AG04450 (cell line): Measurements from ENCODE around the gene FCGR3A. TPM values are rescaled to one million over a fixed set of nuclear protein-coding genes. Genes with fewer than 3 reads are reported as not detected.
"Not testable (repeated sequence)": the region's sequence is repeated elsewhere in the genome, so short reads cannot be mapped to it uniquely, and the experiment has no call there.

Experiments used
- CTCF ChIA-PET: fragments of 300-600, 350-600 bp; formaldehyde crosslinking; extraction: SDS; loops from one replicate; lab custom pipeline; 2022; ENCODE audit warnings: antibody characterized with exemption, inconsistent platforms; lab: Charles Lee
- POLR2A ChIA-PET: fragments of 350-600 bp; formaldehyde crosslinking; extraction: SDS; loops from one replicate; lab custom pipeline; 2021; ENCODE audit warnings: antibody characterized with exemption, inconsistent platforms; lab: Yijun Ruan, JAX
- DNase-seq: peaks from one replicate; pipeline ENCODE4 v3.0.0-alpha.2; 2011; ENCODE audit warnings: low read depth, low spot score
- H3K27ac ChIP-seq: one replicate; pipeline ENCODE4 v1.5.1; 2012; ENCODE audit warnings: low read depth, low read length, control low read depth
- H3K27me3 ChIP-seq: one replicate; pipeline ENCODE4 v1.6.0; 2012; ENCODE audit warnings: low read length; ENCODE audit not compliant: control insufficient read depth, insufficient read depth
- H3K4me3 ChIP-seq: 2 replicates; pipeline ENCODE4 v1.5.1; 2011; ENCODE audit warnings: mild to moderate bottlenecking, low read depth, low read length, control low read depth
- H3K9me3 ChIP-seq: 2 replicates; pipeline ENCODE4 v1.5.1; 2012; ENCODE audit warnings: low read length; ENCODE audit not compliant: control insufficient read depth, insufficient read depth
- polyA minus RNA-seq: library from RNA; depleted of rRNA, polyadenylated mRNA; stranded (reverse); fragments of >200 nt; gene quantifications from 2 replicates; pipeline ENCODE4 v1.2.3, GENCODE V29; 2011; rRNA and poly(A)+ RNA removed
- polyA plus RNA-seq: library from polyadenylated mRNA; depleted of rRNA; stranded (reverse); fragments of >200 nt; gene quantifications from 2 replicates; pipeline ENCODE4 v1.2.3, GENCODE V29; 2011; rRNA removed
- TF ChIP-seq, protein P1 (sequence below): IDR thresholded peaks from 2 replicates; pipeline ENCODE4 v1.5.1; 2011; ENCODE audit warnings: low read depth, low read length, control low read depth, inconsistent platforms

The FCGR3A gene
- polyA plus RNA-seq, result not detected in 2 replicates
- not detected in 2 replicates for polyA minus RNA-seq

DNA sequence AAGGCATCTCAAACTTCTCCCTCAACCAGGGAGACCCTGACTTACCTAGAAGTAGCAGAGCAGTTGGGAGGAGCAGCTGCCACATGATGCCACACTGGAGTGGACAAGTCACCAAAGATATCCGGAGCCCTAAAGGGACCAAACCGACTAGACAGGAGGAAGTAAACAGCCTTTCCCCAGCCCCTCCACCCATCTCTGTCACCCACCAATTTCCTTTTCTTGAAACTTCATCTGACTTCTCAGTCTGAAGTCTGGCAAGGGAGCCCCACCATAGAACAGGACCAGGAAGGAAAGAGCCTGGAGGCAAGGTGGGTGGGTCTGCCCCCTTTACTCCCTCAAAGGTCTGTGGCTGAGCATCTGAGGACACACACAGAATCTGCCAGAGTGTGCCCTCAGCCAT is at the start of gene FCGR3A:
TSS of gene FCGR3A (minus strand) at position 167 of the 400 bp plus-strand sequence. CDS start at position 85, 82 bp downstream.
- Histone ChIP-seq H3K4me3 (no peak within 1 kb of the TSS), H3K27me3 (peaks cover 3% of the 10 kb centered on the region), H3K27ac (no peak within 1 kb of the TSS), H3K9me3 (no peaks in the 10 kb centered on the region)
- CTCF ChIA-PET, result no interaction called here
- TF ChIP-seq, protein P1, sequence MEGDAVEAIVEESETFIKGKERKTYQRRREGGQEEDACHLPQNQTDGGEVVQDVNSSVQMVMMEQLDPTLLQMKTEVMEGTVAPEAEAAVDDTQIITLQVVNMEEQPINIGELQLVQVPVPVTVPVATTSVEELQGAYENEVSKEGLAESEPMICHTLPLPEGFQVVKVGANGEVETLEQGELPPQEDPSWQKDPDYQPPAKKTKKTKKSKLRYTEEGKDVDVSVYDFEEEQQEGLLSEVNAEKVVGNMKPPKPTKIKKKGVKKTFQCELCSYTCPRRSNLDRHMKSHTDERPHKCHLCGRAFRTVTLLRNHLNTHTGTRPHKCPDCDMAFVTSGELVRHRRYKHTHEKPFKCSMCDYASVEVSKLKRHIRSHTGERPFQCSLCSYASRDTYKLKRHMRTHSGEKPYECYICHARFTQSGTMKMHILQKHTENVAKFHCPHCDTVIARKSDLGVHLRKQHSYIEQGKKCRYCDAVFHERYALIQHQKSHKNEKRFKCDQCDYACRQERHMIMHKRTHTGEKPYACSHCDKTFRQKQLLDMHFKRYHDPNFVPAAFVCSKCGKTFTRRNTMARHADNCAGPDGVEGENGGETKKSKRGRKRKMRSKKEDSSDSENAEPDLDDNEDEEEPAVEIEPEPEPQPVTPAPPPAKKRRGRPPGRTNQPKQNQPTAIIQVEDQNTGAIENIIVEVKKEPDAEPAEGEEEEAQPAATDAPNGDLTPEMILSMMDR, result no peak
- POLR2A ChIA-PET, result no interaction called here
- DNase-seq, result no peak

DNA sequence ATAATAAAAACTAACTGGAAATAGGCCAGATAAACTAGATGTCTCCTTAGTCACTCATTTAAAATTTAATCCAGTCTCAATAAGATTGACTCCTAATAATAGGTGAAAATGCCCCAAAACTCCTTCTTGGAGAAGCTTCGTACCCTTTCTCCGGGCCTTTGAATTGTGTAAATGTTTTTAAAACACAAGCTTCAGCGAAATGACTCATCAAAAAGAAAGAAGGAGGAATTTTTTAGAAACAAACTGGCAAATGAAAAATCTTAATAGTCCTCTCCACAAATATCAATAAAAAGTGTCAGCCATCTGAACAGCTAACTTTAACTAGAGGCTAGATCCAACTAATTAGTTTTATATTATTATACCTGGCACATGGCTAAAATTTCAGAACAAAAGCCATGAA is 47.5 kb upstream of the FCGR3A start:
- H3K9me3 ChIP-seq, CTCF ChIA-PET, H3K4me3 ChIP-seq, H3K27ac ChIP-seq, DNase-seq, H3K27me3 ChIP-seq, POLR2A ChIA-PET: not testable (repeated sequence)

DNA sequence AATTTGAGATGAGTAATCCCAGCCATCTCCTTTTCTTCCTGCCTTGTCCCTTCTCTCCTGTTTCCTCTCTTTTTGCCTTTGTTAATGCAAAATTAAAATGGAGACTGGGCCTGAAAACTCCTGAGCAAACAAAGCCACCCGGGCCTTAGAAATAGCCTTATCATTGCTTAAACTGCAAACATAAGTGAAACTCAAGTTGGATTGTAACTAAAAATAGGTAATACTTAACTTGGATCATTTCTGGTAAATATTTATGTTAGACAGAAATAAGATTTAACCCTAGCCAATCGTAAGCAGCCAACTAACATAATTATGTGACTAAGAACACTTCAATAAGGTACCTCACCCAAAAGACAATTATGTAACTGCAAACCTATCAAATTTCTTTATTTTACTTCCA is 46.0 kb upstream of the FCGR3A start:
- peak overlapping the region; percentile 80 for H3K27ac ChIP-seq
- H3K4me3 ChIP-seq, CTCF ChIA-PET, DNase-seq, H3K27me3 ChIP-seq, POLR2A ChIA-PET, H3K9me3 ChIP-seq: not testable (repeated sequence)

DNA sequence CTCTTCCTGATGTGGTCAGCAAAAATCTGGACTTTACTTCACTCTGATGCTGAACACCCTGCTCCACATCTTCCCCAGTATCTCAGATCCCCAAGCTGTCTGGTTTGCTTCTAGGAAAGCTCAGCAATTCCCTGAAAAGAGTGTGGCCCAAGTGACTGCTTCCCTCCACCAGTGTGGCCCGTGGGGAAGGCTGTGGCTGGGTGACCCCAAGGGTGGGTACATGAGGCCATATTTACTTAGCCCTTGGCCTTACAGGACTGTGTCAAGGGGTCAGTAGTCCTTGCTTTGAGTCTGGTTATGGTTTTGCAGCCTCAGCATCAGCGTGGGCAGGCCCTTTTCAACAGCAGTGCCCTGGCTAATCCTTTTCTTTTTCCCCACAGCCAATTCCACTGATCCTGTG is 45.6 kb upstream of the FCGR3A start:
- CTCF ChIA-PET, H3K9me3 ChIP-seq, POLR2A ChIA-PET, H3K4me3 ChIP-seq, H3K27me3 ChIP-seq, DNase-seq: not testable (repeated sequence)
- peak overlapping the region; percentile 80 for H3K27ac ChIP-seq

DNA sequence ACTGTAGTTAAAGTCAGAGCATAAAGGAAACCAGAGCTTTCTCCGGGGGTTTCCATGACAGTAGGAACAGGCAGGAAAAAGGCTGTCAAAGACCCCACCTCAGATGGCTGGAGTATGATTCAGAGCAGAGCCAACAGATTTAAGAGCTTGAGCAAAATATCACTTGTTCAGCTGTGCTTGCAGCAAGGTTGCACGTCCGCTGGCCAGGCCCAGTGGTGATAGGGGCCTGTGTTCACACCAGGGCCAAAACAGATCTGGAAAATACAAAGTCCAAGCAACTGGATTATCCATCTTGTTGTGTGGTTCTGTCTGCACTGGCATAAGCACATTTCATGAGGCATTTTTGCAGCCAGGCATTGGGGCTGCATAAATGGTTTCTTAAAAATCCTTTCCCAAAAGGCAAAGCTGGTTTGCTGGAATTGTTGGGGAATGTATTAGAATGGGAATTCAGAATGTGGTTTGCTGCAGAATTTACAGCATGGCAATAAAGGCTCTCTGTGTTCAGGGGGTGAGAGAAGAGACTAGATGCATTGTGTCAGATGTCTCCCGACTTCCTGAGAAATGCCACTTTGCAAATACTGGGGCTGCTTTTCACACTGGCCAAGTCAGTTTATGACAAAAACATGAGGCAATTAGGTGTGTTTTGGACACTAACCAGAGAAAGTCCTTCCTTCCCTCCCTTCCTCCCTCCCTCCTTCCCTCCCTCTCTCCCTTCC is 44.8 kb upstream of the FCGR3A start:
- POLR2A ChIA-PET, CTCF ChIA-PET, H3K27ac ChIP-seq, H3K4me3 ChIP-seq, DNase-seq, H3K9me3 ChIP-seq, H3K27me3 ChIP-seq: not testable (repeated sequence)

DNA sequence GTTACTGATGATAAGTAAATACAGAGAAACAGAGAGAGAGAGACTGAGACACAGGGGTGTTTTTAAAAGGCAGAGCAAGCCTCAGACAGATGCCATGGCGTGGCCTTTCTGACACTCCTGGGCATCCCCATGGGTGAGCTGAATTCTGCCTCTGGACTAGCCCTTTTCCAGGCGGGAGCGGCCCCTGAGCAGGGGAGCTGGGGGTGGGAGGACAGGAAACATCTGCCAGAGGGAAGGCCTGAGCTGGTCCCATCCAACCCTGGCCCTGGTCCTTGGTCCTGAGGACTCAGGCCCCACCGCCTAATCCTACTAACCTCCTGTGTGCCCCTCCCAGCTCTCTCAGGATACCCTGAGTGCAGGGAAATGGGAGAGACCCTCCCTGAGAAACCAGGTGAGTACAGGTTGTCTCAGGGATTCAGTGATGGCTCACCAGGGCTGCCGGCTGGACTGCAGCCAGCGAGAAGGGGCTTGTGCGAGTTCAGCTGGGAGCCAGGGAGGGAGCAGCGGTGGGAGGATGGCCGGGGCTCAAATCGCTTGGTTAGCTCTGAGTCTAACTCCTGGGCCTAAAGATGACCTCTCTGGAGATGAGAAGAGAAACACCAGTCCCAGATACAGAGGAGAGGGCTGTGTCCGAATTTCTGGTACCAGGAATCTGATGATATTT is 43.6 kb upstream of the FCGR3A start:
- DNase-seq, H3K9me3 ChIP-seq, CTCF ChIA-PET, POLR2A ChIA-PET, H3K4me3 ChIP-seq, H3K27ac ChIP-seq, H3K27me3 ChIP-seq: not testable (repeated sequence)

DNA sequence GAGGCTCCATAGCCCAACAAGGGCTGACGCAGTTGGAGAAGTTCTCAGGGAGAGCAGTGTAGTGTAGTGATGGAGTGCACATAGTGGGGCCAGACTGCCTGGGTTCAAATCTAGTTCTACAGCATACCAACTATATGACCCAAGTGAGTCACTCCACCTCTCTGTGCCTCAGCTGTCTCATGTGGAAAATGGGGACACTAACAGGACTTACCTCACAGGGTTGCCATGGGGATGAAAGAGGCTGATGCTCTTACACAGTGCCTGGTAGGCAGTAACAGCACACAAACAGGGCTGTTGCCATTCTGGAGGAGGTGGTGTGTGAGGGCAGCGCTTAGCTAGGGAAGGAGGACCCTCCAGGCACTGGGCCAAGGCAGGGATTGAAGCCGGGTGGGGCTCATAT is 43.0 kb upstream of the FCGR3A start:
- POLR2A ChIA-PET, H3K27me3 ChIP-seq, CTCF ChIA-PET, H3K4me3 ChIP-seq, DNase-seq, H3K9me3 ChIP-seq, H3K27ac ChIP-seq: not testable (repeated sequence)

DNA sequence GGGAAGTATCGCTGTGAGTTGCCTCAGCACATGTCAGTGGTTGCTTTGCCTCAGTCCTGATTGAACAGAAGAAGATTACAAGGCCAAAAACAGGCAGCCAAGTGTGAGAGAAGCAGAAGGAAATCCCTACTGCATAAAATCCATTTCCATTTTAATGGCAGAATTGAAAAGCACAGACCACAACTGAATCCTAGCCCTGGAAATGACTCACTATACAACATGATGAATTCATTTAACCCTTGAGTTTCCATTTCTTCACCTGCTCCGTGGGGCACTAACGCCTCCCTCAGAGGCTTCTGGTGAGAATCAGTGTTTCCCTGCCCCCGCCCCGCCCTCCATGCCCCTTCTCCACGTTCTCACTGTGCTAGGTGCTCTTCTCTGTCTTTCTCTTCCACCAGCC is 40.3 kb upstream of the FCGR3A start:
- CTCF ChIA-PET, H3K27me3 ChIP-seq, H3K4me3 ChIP-seq, POLR2A ChIA-PET, H3K9me3 ChIP-seq, DNase-seq, H3K27ac ChIP-seq: not testable (repeated sequence)

DNA sequence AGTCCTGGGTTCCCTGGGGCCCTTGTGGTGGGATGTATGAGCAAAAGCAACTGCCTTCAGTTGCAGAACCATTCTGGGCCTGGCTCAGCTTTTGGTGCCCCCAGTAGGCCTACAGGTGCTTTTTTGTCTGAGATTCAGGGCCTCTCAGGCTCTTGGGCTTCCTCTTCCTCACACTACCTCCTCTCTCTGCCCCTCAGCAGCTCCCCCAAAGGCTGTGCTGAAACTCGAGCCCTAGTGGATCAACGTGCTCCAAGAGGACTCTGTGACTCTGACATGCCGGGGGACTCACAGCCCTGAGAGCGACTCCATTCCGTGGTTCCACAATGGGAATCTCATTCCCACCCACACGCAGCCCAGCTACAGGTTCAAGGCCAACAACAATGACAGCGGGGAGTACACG is 39.7 kb upstream of the FCGR3A start:
- POLR2A ChIA-PET, H3K27ac ChIP-seq, H3K9me3 ChIP-seq, H3K4me3 ChIP-seq, DNase-seq, CTCF ChIA-PET, H3K27me3 ChIP-seq: not testable (repeated sequence)

DNA sequence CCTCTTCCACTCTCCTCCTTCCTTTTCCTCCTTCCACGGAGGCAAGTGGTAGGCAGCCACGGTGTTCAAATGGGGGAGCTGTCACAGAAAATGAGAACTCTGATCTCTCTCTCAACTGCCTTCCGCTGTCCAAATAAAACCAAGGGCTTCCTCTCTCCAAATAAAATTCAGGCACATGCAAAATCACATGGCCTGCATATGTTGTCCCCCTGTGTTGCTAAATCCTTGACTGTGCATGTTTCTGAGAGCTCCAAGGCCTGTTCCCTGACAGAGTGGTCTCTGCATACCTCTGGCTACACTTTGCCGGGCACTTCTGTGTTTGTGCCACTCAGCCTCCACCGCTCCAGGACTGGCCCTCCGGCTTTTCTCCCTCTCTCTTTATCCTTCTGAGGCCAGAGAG is 39.0 kb upstream of the FCGR3A start:
- POLR2A ChIA-PET, H3K27me3 ChIP-seq, H3K27ac ChIP-seq, H3K9me3 ChIP-seq, DNase-seq, H3K4me3 ChIP-seq, CTCF ChIA-PET: not testable (repeated sequence)

DNA sequence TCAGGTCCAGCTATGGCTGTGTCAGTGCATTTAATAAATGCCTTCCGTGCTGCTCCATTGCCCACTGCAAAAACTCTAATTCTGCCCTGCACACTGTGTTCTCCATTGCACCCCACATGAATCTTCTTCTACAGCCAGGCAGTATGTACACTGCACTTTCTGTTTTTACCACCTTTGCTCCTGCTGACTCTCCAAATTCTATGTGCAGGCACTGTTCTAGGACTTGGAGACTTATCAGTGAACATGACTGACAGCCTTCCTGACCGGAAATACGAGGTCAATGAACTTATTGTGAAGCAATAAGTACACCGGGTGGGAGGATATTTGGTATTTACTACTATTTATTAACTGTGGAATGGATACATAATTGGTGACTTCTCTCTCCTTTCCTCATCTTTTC is 33.3 kb upstream of the FCGR3A start:
- CTCF ChIA-PET, H3K9me3 ChIP-seq, POLR2A ChIA-PET: not testable (repeated sequence)

More for the DNA sequence above, 33.3 kb upstream of the FCGR3A start:
- not testable (repeated sequence) for H3K4me3 ChIP-seq, H3K27me3 ChIP-seq, H3K27ac ChIP-seq, DNase-seq
